Urinary bladder (tissue), 4 donors: Measurements from ENCODE around the gene TBCD. TPM values are rescaled to one million over a fixed set of nuclear protein-coding genes. Genes with fewer than 3 reads are reported as not detected.

Source experiments
- DNase-seq: peaks from one replicate; pipeline ENCODE4 v3.0.0-alpha.2; 2015; ENCODE audit errors: extremely low spot score
- H3K27ac ChIP-seq: one replicate; pipeline ENCODE4 v1.5.1; 2013; ENCODE audit warnings: low read depth, mild to moderate bottlenecking, moderate library complexity
- H3K36me3 ChIP-seq: one replicate; pipeline ENCODE4 v1.6.1; 2013; ENCODE audit warnings: mild to moderate bottlenecking, moderate library complexity; ENCODE audit not compliant: insufficient read depth
- H3K4me1 ChIP-seq: one replicate; pipeline ENCODE4 v1.6.1; 2013; ENCODE audit warnings: mild to moderate bottlenecking, moderate library complexity; ENCODE audit not compliant: insufficient read depth
- H3K4me3 ChIP-seq: one replicate; pipeline ENCODE4 v1.5.1; 2013; ENCODE audit warnings: low read depth, low read length
- WGBS: extraction: QIAGEN DNeasy Blood & Tissue Kit; methylation state at CpG from one replicate; pipeline ENCODE4 v1.1.7; 2013; 5-methylcytosine and 5-hydroxymethylcytosine counted together
- polyA plus RNA-seq: library from polyadenylated mRNA; stranded (reverse); fragments of 200-250 nt; gene quantifications from one replicate; pipeline ENCODE4 v1.2.3, GENCODE V29; 2013
- total RNA-seq: library from RNA; depleted of rRNA; stranded (reverse); fragments of >200 nt; gene quantifications from one replicate; pipeline ENCODE4 v1.2.3, GENCODE V29; 2014
- donor health status: healthy with polysubstance abuse.
- donor health status: healthy.

Gene TBCD
- total and polyA plus RNA-seq, 2 donors = 57.9 to 77.6 TPM

DNA sequence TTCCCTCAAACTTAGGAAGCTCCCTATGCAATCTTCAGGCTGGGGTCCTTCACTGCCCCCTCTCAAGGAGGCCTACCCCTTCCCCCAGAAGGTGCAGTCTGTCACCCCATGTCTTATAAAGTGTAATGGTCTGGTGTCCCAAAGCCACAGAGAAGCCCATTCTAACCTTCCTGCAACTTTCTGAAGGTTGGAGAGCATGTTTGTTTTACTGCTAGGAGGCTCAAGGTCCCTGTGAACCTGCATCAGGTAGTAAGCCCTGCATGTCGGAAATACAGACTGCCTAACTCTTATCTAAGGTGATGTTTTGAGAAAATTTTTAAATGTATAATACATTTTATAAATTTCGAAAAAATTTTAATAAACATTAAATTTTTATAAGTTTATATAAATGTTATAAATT is 69.7 kb downstream of the TBCD start:
- DNase-seq = no peak
- Histone ChIP-seq H3K36me3 (no peaks in the 10 kb centered on the region), H3K27ac (no peak overlapping the region), H3K4me3 (no peak overlapping the region), H3K4me1 (no peaks in the 10 kb centered on the region)
- 98% methylated on average over 2 of the region's 2 CpGs for WGBS

DNA sequence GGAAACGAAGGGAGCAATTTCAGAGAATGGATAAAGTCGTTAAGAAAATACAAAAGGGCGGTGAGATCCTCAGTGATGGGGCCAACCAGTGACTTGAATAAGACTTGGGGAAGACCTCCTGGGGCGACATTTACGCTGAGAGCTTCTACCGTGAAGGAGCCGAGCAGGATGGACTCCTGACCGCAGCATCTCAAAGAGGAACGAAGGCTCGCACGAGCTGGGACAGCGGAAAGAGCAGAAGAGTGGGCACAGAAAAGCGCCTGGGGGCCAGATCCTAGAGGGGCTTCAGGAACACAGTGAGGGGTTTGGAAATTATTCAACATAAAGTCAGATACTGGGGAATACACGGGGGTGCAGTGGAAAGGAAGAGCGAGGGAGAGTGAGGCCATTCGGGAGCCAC is 70.4 kb downstream of the TBCD start:
- Histone ChIP-seq H3K4me1 (no peaks in the 10 kb centered on the region), H3K27ac (no peak overlapping the region), H3K36me3 (no peaks in the 10 kb centered on the region), H3K4me3 (no peak overlapping the region)
- 94% methylated on average over 16 of the region's 16 CpGs for WGBS
- no peak for DNase-seq

DNA sequence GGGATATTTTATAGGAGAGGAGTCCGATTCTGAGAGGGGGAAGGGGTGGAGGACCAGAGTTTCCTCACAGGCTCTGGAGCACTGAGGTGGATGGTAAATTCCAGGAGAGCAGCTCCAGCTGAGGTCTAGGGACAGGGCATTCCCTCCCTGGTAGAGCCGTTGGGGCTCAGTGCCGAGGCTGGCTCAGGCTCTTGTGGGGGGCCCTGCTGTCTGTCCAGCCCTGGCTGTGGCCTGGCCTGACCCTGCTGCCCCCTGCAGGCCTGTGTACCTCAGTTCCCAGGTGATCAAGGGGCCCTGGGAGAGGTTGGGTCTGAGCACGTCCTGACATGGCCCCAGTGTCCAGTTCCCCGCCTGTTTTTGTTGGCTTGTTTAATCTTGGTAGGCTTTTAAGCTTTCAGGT is 71.1 kb downstream of the TBCD start:
- Histone ChIP-seq H3K36me3 (no peaks in the 10 kb centered on the region), H3K4me1 (no peaks in the 10 kb centered on the region)
- 80% methylated on average over 5 of the region's 5 CpGs for WGBS

DNA sequence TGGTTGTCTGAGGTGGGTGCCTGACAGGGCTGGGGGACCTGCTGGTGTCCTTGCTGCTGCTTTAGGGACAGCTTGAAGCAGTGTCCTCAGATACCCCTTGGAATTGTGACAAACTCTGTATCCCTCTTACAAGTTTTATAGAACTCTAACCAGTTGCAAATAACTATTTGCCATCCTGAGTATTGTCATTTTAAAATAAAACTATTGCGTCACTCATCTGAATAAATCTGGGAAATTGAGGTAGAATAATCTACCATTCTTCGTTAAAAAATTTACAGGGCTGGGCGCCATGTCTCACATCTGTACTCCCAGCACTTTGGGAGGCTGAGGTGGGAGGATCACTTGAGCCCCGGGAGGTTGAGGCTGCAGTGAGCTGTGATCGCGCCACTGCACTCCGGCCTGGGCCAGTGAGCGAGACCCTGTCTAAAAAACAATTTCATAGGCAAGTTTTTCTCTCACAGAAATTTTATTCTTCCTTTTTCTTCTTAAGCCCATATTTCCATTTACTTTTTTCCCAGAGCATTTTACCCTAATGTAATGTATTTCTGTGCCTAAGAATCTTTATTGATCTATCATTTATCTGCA is 73.8 kb downstream of the TBCD start:
- Histone ChIP-seq H3K4me1 (no peaks in the 10 kb centered on the region), H3K27ac (no peak overlapping the region), H3K36me3 (no peaks in the 10 kb centered on the region), H3K4me3 (no peak overlapping the region)
- no peak for DNase-seq
- WGBS = 98% methylated on average over 8 of the region's 8 CpGs

More for the DNA sequence above, 71.1 kb downstream of the TBCD start:
- DNase-seq = no peak
- Histone ChIP-seq H3K27ac (no peak overlapping the region), H3K4me3 (no peak overlapping the region)

DNA sequence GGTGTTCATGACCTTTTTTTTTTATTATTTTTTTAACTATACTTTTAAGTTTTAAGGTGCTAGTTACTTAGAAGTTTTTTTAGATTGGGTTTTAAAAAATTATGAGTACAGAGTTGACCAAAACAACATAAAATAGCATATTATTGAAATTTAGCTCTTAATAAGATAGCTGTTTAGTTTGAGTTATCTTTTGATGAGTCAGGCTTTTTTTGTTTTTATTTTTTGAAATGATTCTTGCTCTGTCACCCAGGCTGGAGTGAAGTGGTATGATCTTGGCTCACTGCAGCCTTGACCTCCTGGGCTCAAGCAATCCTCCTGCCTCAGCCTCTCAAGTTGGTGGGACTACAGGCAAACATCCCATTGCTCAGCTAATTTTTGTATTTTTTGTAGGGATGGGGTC is 74.3 kb downstream of the TBCD start:
- no peak for DNase-seq

DNA sequence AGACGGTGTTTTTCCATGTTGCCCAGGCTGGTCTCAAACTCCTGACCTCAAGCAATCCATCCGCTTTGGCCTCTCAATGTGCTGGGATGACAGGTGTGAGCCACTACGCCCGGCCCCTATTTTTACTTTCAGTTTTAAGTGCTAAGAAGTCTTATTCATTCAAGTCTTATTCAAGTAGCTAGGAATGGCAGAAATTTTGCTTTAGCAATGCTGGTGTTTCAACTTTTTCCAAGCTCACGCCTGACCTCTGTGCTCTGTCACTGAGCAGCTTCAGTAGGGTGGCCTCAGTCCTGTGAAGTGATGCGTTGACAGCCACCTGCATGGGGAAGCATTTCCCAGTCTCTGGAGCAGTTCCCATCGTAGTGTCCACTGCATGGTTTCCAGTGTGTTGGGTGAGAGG is 75.1 kb downstream of the TBCD start:
- Histone ChIP-seq H3K4me3 (no peak overlapping the region), H3K4me1 (no peaks in the 10 kb centered on the region)
- 94% methylated on average over 7 of the region's 7 CpGs for WGBS

More for the DNA sequence above, 74.3 kb downstream of the TBCD start:
- Histone ChIP-seq H3K4me3 (no peak overlapping the region), H3K4me1 (no peaks in the 10 kb centered on the region), H3K27ac (no peak overlapping the region), H3K36me3 (no peaks in the 10 kb centered on the region)

DNA sequence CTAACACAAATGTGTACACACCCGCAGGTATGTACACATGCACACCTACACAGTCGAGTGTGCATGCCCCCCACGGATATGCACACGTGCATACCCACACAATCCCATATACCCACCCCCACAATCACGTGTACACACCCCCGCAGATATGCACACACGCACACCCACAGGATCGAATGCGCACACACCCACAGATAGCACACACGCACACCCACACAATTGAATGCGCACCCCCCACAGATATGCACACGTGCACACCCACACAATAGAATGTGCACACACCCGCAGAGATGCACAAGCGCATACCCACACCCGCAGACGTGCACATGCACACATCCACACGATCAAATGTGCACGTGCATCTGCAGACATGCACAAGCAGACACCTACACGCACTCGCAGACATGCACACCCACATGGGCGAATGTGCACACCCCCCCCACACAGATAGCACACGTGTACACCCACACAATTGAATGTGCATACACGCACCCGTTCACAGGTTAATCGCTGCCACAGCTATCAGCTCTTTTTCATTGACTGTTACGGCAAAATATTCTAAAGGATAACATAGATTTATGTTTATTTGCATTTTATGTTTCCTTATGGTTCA is 77.1 kb downstream of the TBCD start:
- 98% methylated on average over 26 of the region's 26 CpGs for WGBS
- Histone ChIP-seq H3K36me3 (peaks cover 2% of the 10 kb centered on the region), H3K4me1 (no peaks in the 10 kb centered on the region), H3K4me3 (no peak overlapping the region), H3K27ac (no peak overlapping the region)
- DNase-seq = no peak

More for the DNA sequence above, 75.1 kb downstream of the TBCD start:
- Histone ChIP-seq H3K27ac (no peak overlapping the region), H3K36me3 (no peaks in the 10 kb centered on the region)
- DNase-seq = no peak

DNA sequence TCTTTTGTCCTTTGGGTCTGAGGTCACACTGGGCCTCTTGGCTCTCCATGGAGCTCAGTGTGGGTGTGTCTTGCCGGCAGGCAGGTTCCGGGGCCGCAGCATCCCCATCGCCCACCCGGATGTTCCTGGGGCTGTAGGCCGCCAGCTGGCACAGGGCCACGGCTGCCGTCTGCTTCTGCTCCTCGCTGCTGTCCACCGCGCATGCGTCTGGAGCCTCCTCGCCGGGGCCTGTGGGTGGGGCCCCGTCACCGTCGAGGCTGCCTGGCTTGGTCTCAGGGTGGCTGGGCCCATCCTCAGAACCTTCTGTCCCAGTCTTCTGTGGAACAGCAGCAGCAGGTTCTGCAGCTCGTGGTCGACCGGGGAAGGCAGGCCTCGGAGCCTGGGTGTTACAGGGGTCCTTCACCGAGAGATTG is 78.4 kb downstream of the TBCD start:
- no peak for DNase-seq
- no peaks in the 10 kb centered on the region for H3K4me1 ChIP-seq
- H3K27ac ChIP-seq = no peak overlapping the region
- peaks cover 2% of the 10 kb centered on the region for H3K36me3 ChIP-seq
- WGBS = 37% methylated on average over 22 of the region's 22 CpGs
- no peak overlapping the region for H3K4me3 ChIP-seq

DNA sequence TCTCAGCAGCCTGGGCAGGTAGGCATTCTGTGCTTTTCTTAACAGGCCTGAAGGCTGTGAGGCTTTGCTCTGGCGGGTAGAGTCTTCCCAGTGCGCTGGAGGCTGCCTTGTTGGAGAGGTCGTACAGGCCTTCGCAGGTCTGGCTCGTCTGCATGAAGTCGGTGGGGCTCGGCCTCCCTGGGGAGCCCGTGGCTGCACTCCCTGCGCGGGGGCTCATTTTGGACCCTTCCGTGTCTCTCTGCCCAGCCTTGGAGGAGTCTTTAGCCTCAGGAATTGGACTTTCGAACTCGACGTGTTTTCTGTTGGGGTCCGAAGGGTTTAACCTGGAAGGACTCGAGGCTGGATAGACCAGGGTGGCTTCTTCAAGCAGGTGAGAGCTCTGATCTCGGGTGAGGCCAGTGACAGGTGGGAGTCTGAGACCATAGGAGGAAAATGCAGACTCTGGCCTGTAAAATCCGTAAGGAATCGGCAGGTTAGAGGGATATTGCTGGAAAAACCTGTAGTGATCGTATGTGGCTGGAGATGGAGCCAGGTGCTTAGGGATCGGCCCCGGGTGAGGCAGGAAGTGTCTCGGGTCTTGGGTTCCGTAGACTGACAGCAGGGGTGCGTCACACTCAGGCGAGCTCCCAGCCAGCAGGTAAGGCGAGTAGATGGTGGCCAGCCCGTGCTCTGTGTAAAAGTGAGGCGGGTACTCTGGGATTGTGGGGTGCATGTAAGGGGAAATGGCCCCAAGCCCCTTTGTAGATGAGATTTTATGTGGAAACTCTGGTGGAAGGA is 79.4 kb downstream of the TBCD start:
- Histone ChIP-seq H3K27ac (no peak overlapping the region), H3K36me3 (peaks cover 2% of the 10 kb centered on the region), H3K4me3 (no peak overlapping the region), H3K4me1 (no peaks in the 10 kb centered on the region)
- DNase-seq = no peak
- 96% methylated on average over 29 of the region's 29 CpGs for WGBS

DNA sequence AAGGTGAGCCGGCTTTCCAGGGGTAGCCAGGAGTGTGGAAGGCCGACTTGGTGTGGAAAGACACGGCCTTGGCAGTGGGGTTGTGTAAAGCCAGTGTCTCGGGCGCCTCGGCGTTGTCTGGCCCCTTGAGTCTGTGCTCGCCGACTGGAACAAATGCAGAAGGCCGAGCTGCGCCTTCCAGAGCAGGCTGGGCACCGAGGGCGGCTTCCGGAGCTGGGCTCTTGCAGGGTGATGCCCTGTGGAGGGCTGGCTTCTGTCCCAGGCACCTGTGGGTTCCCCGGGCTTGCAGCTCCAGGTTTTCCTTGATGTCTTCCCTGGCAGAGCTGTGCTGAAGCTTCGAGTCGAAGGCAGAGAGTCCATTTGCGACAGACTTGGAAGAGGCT is 79.9 kb downstream of the TBCD start:
- H3K4me3 ChIP-seq = no peak overlapping the region
- H3K27ac ChIP-seq = no peak overlapping the region
- no peaks in the 10 kb centered on the region for H3K4me1 ChIP-seq
- no peak for DNase-seq
- WGBS = 95% methylated on average over 18 of the region's 18 CpGs
- peaks cover 2% of the 10 kb centered on the region for H3K36me3 ChIP-seq

DNA sequence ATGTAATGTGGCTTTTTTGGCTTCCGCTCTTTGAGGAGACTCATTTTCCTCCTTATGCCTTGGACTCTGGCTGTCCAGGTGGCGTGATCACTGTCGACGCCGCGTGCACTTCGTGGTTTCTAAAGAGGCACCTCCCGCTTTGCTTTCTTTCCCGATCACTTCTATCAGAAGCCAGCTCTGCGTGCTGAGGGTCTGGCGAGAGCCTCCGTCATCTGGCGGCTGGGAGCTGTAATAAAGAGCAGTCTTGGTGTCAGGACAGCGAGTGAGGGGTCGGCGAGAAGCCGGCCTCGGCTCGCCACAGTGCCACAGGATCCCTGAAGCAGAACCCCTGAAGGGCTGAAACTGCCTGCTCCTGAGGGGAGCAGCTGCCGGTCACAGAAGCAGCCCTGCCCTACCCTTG is 80.5 kb downstream of the TBCD start:
- 77% methylated on average over 20 of the region's 20 CpGs for WGBS
- no peak for DNase-seq
- Histone ChIP-seq H3K36me3 (peaks cover 2% of the 10 kb centered on the region), H3K27ac (no peak overlapping the region), H3K4me1 (no peaks in the 10 kb centered on the region), H3K4me3 (no peak overlapping the region)

DNA sequence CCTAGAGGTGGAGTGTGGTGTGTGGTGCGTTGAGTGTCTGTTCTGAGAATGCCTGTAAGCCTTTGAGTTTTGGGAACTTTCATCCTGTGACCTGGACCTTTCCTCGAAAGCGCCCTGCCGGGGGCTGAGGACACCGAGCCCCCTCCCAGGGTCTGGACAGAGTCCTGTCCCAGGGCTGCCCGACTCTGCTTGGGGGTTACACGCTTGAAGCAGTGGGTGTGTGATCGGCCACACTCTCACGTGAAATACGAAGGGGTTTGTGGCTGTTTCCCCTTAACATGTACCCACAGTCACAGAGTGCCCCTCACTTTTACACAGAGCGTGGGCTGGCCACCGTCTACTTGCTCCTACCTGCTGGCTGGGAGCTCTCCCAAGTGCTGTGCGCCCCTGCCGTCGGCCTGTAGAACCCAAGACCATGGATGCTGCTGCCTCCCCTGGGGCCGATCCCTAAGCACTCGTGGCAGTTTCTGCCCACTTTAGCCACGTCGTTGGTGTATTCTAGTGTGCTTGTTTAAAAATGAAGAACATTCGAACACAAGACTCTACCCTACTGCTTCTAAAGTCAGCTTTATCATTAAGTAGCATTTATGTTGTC is 81.1 kb downstream of the TBCD start:
- DNase-seq = no peak
- peaks cover 2% of the 10 kb centered on the region for H3K36me3 ChIP-seq
- H3K4me3 ChIP-seq = no peak overlapping the region
- no peak overlapping the region for H3K27ac ChIP-seq
- WGBS = 93% methylated on average over 20 of the region's 20 CpGs
- no peaks in the 10 kb centered on the region for H3K4me1 ChIP-seq

DNA sequence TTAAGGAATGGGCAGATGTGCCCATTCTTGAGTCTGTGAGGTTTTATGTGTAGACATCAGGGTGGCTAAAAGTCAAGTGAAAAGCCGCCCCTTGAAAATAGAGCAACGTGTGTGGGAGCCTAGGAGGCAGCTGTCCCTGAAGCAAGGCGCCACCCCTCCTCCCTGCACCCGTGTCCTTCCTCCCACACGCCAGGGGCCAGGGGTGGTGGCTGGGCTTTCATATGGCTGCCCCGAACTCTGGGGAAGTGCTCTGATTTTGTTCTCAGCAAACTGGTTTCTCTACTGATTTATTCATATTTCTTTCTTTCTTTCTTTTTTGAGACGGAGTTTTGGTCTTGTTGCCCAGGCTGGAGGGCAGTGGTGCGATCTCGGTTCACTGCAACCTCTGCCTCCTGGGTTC is 83.3 kb downstream of the TBCD start:
- 82% methylated on average over 9 of the region's 9 CpGs for WGBS
- peaks cover 2% of the 10 kb centered on the region for H3K36me3 ChIP-seq

More for the DNA sequence above, 83.3 kb downstream of the TBCD start:
- DNase-seq = no peak
- Histone ChIP-seq H3K4me1 (no peaks in the 10 kb centered on the region), H3K27ac (no peak overlapping the region), H3K4me3 (no peak overlapping the region)
